GM19395 (cell line): ENCODE data around the gene MRFAP1L1.
A peak's percentile ranks its signal among the peaks of the same experiment; 100 is the strongest.
"Not testable (repeated sequence)": the region's sequence is repeated elsewhere in the genome, so short reads cannot be mapped to it uniquely, and the experiment has no call there.

Source experiments
- ATAC-seq: cut with Tn5 transposase; IDR thresholded peaks from one replicate; pipeline ENCODE4 v1.9.1; 2021; ENCODE audit warnings: mild to moderate bottlenecking, moderate library complexity; ENCODE audit not compliant: unreplicated experiment

The MRFAP1L1 gene

GRCh38 chr4:6692379-6692778, 17.3 kb downstream of the MRFAP1L1 start:
- no peak for ATAC-seq

GRCh38 chr4:6689506-6689960, 20.1 kb downstream of the MRFAP1L1 start:
- ATAC-seq: no peak

- peak; percentile 90 for ATAC-seq
Measured at GRCh38 chr4:6688879-6689505, 20.7 kb downstream of the MRFAP1L1 start.

GRCh38 chr4:6687947-6688878, 21.5 kb downstream of the MRFAP1L1 start:
- no peak for ATAC-seq

GRCh38 chr4:6686104-6686787, 23.4 kb downstream of the MRFAP1L1 start:
- ATAC-seq: no peak

- ATAC-seq: no peak
Measured at GRCh38 chr4:6684656-6685055, 25.0 kb downstream of the MRFAP1L1 start.

GRCh38 chr4:6682862-6683590, 26.6 kb downstream of the MRFAP1L1 start:
- ATAC-seq: no peak

- ATAC-seq: no peak
Measured at GRCh38 chr4:6681191-6681590, 28.5 kb downstream of the MRFAP1L1 start.

GRCh38 chr4:6680372-6681034, 29.2 kb downstream of the MRFAP1L1 start:
- ATAC-seq: no peak

GRCh38 chr4:6676722-6677558, 32.7 kb downstream of the MRFAP1L1 start:
- ATAC-seq: no peak

- peak; percentile 53 for ATAC-seq
Measured at GRCh38 chr4:6674500-6675149, 35.0 kb downstream of the MRFAP1L1 start.

GRCh38 chr4:6673660-6674499, 35.8 kb downstream of the MRFAP1L1 start:
- peak; percentile 81 for ATAC-seq

- not testable (repeated sequence) for ATAC-seq
Measured at GRCh38 chr4:6673191-6673659, 36.4 kb downstream of the MRFAP1L1 start.

- ATAC-seq: not testable (repeated sequence)
Measured at GRCh38 chr4:6672541-6673190, 37.0 kb downstream of the MRFAP1L1 start.

GRCh38 chr4:6672131-6672530, 37.5 kb downstream of the MRFAP1L1 start:
- ATAC-seq: no peak

GRCh38 chr4:6671648-6672047, 38.0 kb downstream of the MRFAP1L1 start:
- no peak for ATAC-seq

- ATAC-seq: no peak
Measured at GRCh38 chr4:6668391-6668790, 41.3 kb downstream of the MRFAP1L1 start.
